Esophagus muscularis mucosa (tissue), 4 donors: Measurements from ENCODE around the gene TMEM220. TPM values are rescaled to one million over a fixed set of nuclear protein-coding genes. Genes with fewer than 3 reads are reported as not detected.

Experiments
- DNase-seq: peaks from one replicate; pipeline ENCODE4 v3.0.0-alpha.2; 2017; ENCODE audit errors: extremely low spot score
- H3K27ac ChIP-seq, 4 donors: fragments of 200-600 bp; sonication (generic); replicated peaks in 1 of 4; 1 replicate in 3 of 4; 2 replicates in 1 of 4; pipeline ENCODE4 v1.5.1; 2016 to 2019; ENCODE audit warnings: mild to moderate bottlenecking in 1 of 4
- H3K27me3 ChIP-seq, 4 donors: fragments of 200-600 bp; sonication (generic); one replicate each; pipeline versions ENCODE4 v1.5.1 to v1.6.0; 2016 to 2019
- H3K36me3 ChIP-seq, 4 donors: fragments of 200-600 bp; sonication (generic); one replicate each; pipeline ENCODE4 v1.5.1; 2016 to 2019
- H3K4me1 ChIP-seq, 4 donors: fragments of 200-600 bp; sonication (generic); one replicate each; pipeline ENCODE4 v1.5.1; 2016 to 2019
- H3K4me3 ChIP-seq, 4 donors: fragments of 200-600 bp; sonication (generic); 1 replicate in 2 of 4; 2 replicates in 2 of 4; pipeline ENCODE4 v1.5.1; 2016 to 2019; ENCODE audit warnings: mild to moderate bottlenecking in 4 of 4, moderate library complexity in 1 of 4
- H3K9me3 ChIP-seq, 4 donors: fragments of 200-600 bp; sonication (generic); 1 replicate in 3 of 4; 2 replicates in 1 of 4; pipeline ENCODE4 v1.5.1; 2016 to 2019
- CTCF ChIP-seq, 3 experiments: fragments of 200-600 bp in 2 of 3; fragments of 450-650 bp in 1 of 3; sonication (generic) in 2 of 3; IDR thresholded peaks; one replicate each; pipeline ENCODE4 v1.5.1; 2017 to 2019; ENCODE audit warnings: antibody characterized with exemption in 3 of 3, mild to moderate bottlenecking in 2 of 3, moderate library complexity in 1 of 3
- EP300 ChIP-seq: sonication (generic); formaldehyde crosslinking; IDR thresholded peaks from one replicate; pipeline ENCODE4 v1.6.1; 2017; ENCODE audit warnings: antibody characterized with exemption
- POLR2A ChIP-seq: fragments of 450-650 bp; IDR thresholded peaks from one replicate; pipeline ENCODE4 v1.6.1; 2017; ENCODE audit warnings: antibody characterized with exemption, moderate library complexity, mild to moderate bottlenecking, low read depth
- POLR2AphosphoS5 ChIP-seq, 2 donors: sonication (generic); formaldehyde crosslinking; IDR thresholded peaks; one replicate each; pipeline ENCODE4 v1.6.1; 2017; ENCODE audit warnings: antibody characterized with exemption in 2 of 2
- WGBS: methylation state at CpG from one replicate; pipeline ENCODE4 v1.1.5; 2018; 5-methylcytosine and 5-hydroxymethylcytosine counted together
- intact Hi-C: fragments of 100-400 bp; cut with DNase I; formaldehyde crosslinking; loops from one replicate; pipeline ENCODE4 v1.15.1; 2023
- total RNA-seq, 4 donors: library from RNA; depleted of rRNA; stranded (reverse); fragments of >200 nt; gene quantifications; one replicate each; pipeline versions ENCODE4 v1.1.0 to v1.2.1, GENCODE V29; 2016

The TMEM220 gene
- total RNA-seq, 4 donors from 2014 or later = 7.5 to 15.4 (median 11.1) TPM

- H3K9me3 ChIP-seq = no peaks in the 10 kb centered on the region
- TF ChIP-seq EP300 (no peak), POLR2A (no peak), CTCF (IDR thresholded peaks at IDR 0.05) (no peak), POLR2AphosphoS5 (IDR thresholded peaks at IDR 0.05) (no peak)
- WGBS = 80% methylated on average over 5 of the region's 5 CpGs
- intact Hi-C loops = loop anchor here (5.0 to 10.0 kb wide), 2 partner anchors 82 to 580 kb away; no protein-coding TSS in a partner anchor
- H3K27me3 ChIP-seq = no peaks in the 10 kb centered on the region
- H3K4me1 ChIP-seq = peaks cover 2 to 23% (median 20%) of the 10 kb centered on the region in 4 donors
- DNase-seq = no peak
- H3K36me3 ChIP-seq = peaks cover 4 to 53% (median 27%) of the 10 kb centered on the region in 4 donors
- H3K4me3 ChIP-seq = no peak overlapping the region
- no peak overlapping the region for H3K27ac ChIP-seq
These were observed 2.6 kb downstream of the TMEM220 start for GRCh38 chr17:10727192-10727591.

GRCh38 chr17:10726196-10726595, 3.6 kb downstream of the TMEM220 start:
- Histone ChIP-seq H3K27me3 (no peaks in the 10 kb centered on the region), H3K9me3 (no peaks in the 10 kb centered on the region), H3K36me3 (peaks cover 4 to 62% (median 30%) of the 10 kb centered on the region in 4 donors), H3K27ac (no peak overlapping the region), H3K4me3 (no peak overlapping the region), H3K4me1 (peaks cover 2 to 21% (median 18%) of the 10 kb centered on the region in 4 donors)
- WGBS = 61% methylated on average over 2 of the region's 2 CpGs
- no peak for DNase-seq
- TF ChIP-seq POLR2A (no peak), EP300 (no peak), POLR2AphosphoS5 (IDR thresholded peaks at IDR 0.05) (no peak), CTCF (IDR thresholded peaks at IDR 0.05) (no peak)
- intact Hi-C loops = loop anchor here (5.0 to 10.0 kb wide), 2 partner anchors 81 to 581 kb away; no protein-coding TSS in a partner anchor

- Histone ChIP-seq H3K9me3 (no peaks in the 10 kb centered on the region), H3K4me3 (no peak overlapping the region), H3K27me3 (no peaks in the 10 kb centered on the region), H3K27ac (no peak overlapping the region), H3K36me3 (peaks cover 13 to 71% (median 31%) of the 10 kb centered on the region in 4 donors), H3K4me1 (peaks cover under 1 to 11% (median 10%) of the 10 kb centered on the region in 4 donors)
- 89% methylated on average over 3 of the region's 3 CpGs for WGBS
- intact Hi-C loops = loop anchor here (5.0 to 10.0 kb wide), 2 partner anchors 80 to 582 kb away; no protein-coding TSS in a partner anchor
- no peak for TF ChIP-seq POLR2AphosphoS5 (IDR thresholded peaks at IDR 0.05)
- TF ChIP-seq CTCF (IDR thresholded peaks at IDR 0.05) = no peak
- no peak for TF ChIP-seq POLR2A
- no peak for TF ChIP-seq EP300
- DNase-seq = no peak
These were observed 4.6 kb downstream of the TMEM220 start for GRCh38 chr17:10725262-10725661.

GRCh38 chr17:10724546-10725195, 5.2 kb downstream of the TMEM220 start:
- Histone ChIP-seq H3K4me3 (no peak overlapping the region), H3K4me1 (peaks cover 0 to 11% (median 9%) of the 10 kb centered on the region in 4 donors), H3K27me3 (no peaks in the 10 kb centered on the region), H3K9me3 (no peaks in the 10 kb centered on the region), H3K27ac (no peak overlapping the region), H3K36me3 (peaks cover 13 to 77% (median 31%) of the 10 kb centered on the region in 4 donors)
- 92% methylated on average over 11 of the region's 11 CpGs for WGBS
- intact Hi-C loops = loop anchor here (5.0 to 10.0 kb wide), 2 partner anchors 80 to 583 kb away; no protein-coding TSS in a partner anchor
- TF ChIP-seq EP300 (no peak), POLR2A (no peak), CTCF (IDR thresholded peaks at IDR 0.05) (no peak), POLR2AphosphoS5 (IDR thresholded peaks at IDR 0.05) (no peak)
- no peak for DNase-seq
